Muscle of back (tissue), 11 donors: Measurements from ENCODE around the gene ABLIM3. TPM values are rescaled to one million over a fixed set of nuclear protein-coding genes. Genes with fewer than 3 reads are reported as not detected.
"Not testable (repeated sequence)": the region's sequence is repeated elsewhere in the genome, so short reads cannot be mapped to it uniquely, and the experiment has no call there.

Experiments
- DNase-seq, 3 donors: peaks; one replicate each; pipeline versions ENCODE4 v3.0.0 to v3.0.0-alpha.2; 2013
- polyA plus RNA-seq, 10 donors: library from polyadenylated mRNA; unstranded; fragments of 120-200 nt; gene quantifications; one replicate each; pipeline ENCODE4 v1.2.1, GENCODE V29; 2013; ENCODE audit not compliant: insufficient read length in 10 of 10

The ABLIM3 gene
- polyA plus RNA-seq, 10 donors, result 57.2 to 111 (median 84.3) TPM

GRCh38 chr5:149186506-149186905, 45.2 kb downstream of the ABLIM3 start:
- DNase-seq, result no peak

GRCh38 chr5:149187617-149188016, 46.3 kb downstream of the ABLIM3 start:
- not testable (repeated sequence) for DNase-seq

DNA sequence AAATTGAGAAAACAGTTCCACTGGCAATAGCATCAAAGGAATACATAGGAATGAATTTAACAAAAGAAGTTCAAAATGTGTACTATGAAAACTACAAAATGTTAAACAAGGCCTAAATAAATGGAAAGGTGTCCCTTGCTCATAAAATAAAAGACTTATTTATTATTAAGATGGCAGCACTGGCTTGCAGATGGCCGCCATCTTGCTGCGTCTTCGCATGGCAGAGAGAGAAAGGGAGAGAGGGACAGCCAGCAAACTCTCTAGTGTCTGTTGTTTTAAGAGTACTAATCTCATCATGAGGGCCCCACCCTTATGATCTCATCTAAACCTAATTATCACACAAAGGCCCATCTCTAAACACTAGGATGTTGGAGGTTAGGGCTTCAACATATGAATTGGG, 47.1 kb downstream of the ABLIM3 start:
- DNase-seq, result no peak

GRCh38 chr5:149195337-149195887, 54.1 kb downstream of the ABLIM3 start:
- DNase-seq, result peak in 1 of 3 donors; percentile 28

DNA sequence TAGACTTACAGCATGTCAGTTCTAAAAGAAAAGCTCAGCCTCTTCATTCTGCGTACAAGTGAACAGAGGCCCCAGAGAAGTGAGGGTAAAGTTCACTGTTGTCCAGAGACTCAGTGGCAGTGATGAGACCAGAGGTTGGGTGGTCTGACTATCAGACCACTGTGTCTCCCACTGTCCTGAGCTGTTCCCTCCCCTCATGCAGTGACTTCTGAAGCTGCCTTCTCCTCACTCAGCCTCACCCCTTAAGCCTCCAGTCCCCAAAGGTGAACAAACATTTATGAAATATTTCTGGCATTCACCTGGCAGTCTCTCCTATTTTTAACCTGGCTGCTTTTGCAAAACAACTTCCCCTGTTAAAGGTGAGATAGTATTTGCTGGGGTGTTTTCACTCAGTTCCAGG, 54.7 kb downstream of the ABLIM3 start:
- no peak for DNase-seq

- DNase-seq, result no peak
Observed at GRCh38 chr5:149198148-149198547, 56.9 kb downstream of the ABLIM3 start.

DNA sequence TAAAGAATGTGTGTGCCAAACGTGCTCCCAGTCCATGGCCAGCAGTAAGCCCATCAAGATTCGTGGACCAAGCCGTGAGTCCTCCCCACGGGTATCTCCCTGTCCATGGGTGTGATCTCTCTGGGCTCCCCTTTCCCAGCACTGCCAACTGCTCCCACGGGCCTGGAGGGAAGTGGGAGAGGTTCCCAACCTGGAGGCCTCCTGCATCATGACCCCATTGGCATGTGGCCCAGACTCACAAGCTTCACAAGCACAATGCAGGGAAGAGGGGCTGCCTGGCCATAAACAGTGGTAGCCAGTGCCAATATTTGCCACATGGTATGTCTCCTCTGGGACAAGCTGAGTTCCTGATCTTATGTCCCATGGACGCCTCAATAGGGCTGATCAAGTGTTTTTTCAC, 59.1 kb downstream of the ABLIM3 start:
- no peak for DNase-seq

DNA sequence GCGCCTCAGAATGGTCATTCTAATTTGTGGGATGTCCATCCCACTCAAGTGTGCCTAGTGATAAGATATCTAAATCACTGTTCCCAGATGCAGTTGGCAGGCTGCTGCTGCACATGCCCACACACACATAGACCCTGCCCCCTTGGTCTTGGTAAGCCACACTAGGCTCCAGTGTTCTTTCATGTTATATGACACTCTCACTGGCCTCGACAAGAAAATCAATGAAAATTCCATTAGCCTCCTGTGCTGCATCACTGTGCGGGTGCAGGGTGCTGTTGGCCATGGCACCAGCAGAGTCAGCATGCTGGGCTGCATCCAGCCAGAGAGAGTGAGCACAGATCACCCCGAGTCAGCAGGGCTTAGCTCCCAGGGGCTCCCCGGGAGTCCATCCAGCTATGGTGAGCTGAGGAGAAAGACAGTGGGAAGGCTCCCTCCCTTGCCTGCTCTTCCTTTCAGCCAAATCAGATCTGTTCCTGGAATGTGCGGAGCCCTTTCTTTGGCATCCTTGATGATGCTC, 59.9 kb downstream of the ABLIM3 start:
- no peak for DNase-seq

- no peak for DNase-seq
Observed at GRCh38 chr5:149202910-149203451, 61.7 kb downstream of the ABLIM3 start.

GRCh38 chr5:149203921-149204441, 62.7 kb downstream of the ABLIM3 start:
- peak in 1 of 3 donors; percentile 51 for DNase-seq

DNA sequence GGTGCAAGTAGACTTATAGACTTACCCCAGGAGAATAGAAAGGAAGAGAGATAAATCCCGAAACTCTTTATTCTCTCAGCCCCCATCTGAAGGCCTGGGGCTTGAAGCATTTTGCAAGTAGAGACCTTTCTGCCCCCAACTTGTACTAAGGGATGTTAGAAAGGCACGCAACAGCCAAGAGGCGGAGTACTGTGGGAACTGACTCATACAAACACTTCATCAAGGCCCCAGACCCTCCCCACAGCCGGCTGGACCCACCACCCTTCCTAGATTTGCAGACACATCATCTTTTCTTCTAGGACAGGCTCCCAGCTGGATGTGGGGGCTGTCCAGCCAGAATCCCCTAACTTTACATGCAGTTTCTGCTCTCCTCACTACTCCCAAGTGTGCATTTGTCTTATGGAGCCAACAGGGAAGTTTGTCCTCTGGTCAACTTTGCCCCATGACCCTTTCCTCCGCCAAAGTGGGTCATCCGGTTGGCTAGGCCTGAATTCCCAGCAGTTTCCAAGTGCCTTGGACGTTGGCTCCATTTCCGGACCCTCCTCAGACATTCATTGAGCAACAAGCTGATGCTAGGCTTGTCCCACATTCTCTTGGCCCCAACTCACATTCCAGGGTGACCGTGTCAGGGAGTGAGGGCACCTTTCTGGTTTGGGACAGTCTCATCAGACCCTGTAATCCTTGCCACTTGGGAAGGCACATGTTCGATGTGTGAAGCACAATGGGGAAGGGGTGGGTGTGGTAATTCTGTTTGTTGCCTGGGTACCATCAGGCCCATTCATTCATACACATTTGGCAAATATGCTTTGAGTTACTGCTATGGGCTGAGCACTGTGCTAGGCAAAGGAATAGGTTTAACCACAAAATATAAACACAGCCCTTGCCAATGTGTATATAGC, 64.6 kb downstream of the ABLIM3 start:
- no peak for DNase-seq

DNA sequence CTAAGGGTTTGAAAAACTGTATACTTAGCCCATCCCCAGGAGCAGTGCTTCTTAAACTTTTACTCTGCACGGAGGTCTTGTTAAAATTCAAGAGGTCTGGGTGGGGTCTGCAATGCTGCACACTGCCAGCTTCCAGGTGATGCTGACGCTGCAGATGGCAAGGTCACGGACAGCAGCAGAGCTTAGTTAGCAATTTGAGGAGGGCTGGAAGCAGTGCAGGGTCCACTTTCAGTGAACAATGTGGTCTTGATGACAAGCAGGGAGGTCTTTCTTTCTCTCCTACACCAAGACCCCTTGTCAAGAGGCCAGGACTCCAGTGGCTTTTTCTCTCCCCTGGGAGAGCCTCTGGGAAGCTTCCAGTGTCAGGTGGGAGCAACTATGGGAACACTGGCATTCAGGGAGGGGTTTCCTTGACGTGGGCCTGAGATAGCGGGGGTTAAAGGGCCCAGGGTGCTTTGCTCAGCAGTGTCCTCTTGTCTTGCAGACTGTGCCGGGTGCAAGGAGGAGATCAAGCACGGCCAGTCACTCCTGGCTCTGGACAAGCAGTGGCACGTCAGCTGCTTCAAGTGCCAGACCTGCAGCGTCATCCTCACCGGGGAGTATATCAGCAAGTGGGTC, 65.3 kb downstream of the ABLIM3 start:
- no peak for DNase-seq

- no peak for DNase-seq
Observed at GRCh38 chr5:149207831-149208230, 66.5 kb downstream of the ABLIM3 start.

DNA sequence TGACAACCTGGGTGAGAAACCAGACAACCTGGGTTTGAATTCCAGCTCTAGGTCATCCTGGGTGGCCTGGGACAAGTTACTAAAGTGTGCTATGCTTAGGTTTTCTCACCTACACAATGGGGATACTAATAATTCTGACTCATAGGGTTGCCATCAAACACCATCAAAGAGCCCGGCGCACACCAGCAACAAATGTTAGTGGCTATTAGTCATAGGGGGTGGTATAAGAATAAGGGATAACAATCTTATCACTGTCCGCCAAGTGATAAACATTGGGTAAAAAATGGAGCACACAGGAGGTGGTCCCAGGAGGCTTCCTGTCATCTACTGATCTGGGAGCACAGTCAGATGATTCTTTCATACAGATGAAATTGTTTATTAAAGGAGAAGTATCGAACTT, 68.9 kb downstream of the ABLIM3 start:
- DNase-seq, result no peak

DNA sequence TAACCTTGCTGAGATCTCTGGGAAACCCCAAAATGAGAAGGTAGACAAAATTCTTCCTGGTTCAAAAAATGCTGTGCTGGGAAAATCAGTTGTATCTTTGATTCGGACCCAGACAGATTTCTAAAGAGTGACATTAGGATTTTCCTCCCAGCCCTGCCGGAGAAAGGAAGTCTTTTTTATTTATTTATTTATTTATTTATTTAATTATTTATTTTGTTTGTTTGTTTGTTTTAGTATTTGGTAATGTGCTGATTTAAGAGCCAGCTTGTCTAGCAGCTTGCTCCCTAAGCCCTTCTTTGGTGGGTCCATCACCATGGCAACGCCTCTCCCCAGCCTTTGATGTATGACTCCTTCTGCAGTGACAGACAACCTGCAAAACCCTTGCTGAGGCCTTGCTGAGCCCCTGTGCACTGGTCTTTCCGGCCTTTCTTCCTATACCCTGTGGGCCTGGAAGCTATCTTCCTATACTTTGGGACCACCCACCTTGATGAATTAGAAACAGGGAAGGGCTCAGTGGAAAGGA, 69.7 kb downstream of the ABLIM3 start:
- no peak for DNase-seq

DNA sequence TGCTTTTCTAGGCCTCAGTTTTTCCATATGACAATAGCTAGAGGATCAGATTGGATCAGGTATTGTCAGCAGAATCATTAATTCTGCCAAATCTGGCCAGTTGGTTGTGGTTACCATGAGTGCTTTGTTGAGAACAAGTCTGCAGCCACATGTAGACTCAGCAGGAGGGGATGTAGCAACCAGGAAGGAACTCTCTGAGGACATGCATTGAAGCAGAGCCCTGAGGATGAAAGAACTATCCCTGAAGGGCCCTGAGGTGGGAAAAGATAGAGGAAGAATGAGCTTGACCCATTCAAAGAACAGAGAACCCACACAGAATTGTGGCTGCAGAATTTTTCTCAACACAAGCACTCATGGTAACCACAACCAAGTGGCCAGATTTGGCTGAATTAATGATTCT, 70.3 kb downstream of the ABLIM3 start:
- DNase-seq, result no peak

GRCh38 chr5:149212198-149212951, 71.1 kb downstream of the ABLIM3 start:
- DNase-seq, result peak in 1 of 3 donors; percentile 94

DNA sequence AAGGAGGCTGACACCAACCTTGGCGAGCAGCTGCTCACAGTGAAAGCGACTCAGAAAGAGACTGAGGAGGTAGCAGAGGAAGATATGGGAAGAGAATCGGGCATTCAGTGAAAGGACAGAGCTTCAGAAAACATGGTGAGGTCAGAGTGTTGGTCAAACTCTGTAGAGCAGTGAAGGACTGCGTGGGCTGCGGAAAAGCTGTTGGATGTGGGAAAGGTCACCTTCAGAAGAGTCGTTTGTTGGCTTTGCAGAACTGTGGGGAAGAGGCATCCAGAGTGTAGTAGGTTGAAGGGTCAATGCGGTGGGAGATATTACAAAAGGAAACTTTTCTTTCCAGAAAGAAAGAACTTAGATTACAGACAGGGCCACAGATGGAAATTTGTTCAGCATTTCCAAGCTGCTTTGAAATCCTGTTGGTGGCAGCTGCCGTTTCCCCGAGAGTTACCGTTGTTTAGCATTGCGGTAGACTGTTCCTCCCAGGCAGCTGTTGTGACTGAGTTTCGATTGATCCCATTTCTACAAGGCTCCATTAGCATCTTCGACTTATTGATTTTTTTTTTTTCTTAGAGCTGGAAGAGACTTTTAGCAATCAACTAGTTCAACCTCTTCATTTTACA, 72.1 kb downstream of the ABLIM3 start:
- no peak for DNase-seq

DNA sequence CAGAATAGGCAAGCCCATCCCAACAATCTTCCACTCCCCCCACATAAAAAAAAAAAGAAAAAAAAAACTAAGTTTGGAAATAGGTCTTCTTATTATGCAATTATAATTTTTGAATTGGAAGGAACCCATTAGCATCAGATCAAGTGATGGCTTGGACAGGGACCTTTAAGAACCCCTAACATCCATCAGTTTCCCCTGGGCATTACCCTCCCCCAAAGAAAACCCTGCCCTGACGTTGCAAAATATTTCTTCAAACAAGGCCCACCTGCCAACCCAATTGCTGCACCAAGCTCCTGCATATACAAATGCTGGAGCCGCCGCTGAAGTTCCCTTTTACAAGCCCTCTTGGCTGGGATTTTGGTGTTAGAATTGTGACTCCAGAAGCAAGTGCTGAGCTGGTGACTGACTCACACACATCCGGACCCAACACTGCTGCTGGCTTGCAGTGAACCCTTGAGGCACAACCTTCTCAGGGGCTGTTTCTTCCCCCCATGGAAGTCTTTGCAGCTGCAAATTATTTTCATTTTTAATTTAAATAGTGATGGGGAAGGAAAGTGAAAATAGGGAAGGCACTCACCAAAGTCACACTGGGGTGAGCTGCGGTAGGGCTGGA, 74.3 kb downstream of the ABLIM3 start:
- no peak for DNase-seq

DNA sequence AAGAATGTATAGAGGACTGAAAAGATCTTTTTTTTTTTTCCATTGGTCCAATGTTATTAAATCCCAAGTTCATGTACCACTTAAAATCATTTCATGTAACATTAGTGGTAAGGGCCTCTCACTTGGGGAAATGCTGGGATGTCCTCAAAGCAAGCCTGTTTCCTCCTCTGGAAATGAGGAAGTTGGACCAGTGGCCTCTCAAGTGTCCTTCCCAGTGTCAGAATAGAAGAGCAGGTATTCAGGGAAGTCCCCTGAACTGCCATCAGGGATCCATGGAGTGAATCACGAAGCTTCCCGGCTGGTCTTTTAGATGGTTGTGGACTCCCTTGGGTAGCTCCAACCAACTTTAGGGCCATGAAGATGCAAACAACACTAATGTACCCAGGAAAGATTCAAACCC, 75.2 kb downstream of the ABLIM3 start:
- DNase-seq, result no peak
